CD4-positive, alpha-beta memory T cell (primary cell): ENCODE results near the gene TMPRSS11A. TPM values are rescaled to one million over a fixed set of nuclear protein-coding genes. Genes with fewer than 3 reads are reported as not detected.

Experiments used
- CTCF ChIA-PET: fragments of 350-600 bp; sonication (Branson Sonifier 250); formaldehyde crosslinking; loops from one replicate; lab custom pipeline; 2021; ENCODE audit warnings: inconsistent platforms; ENCODE audit not compliant: partially characterized antibody; lab: Charles Lee
- POLR2A ChIA-PET: fragments of 350-600 bp; sonication (Branson Sonifier 250); formaldehyde crosslinking; loops from one replicate; lab custom pipeline; 2021; ENCODE audit not compliant: partially characterized antibody; lab: Charles Lee
- DNase-seq, 5 donors: peaks; one replicate each; pipeline versions ENCODE4 v3.0.0 to v3.0.0-alpha.2; 2020 to 2022; ENCODE audit warnings: mixed read lengths in 1 of 5
- H3K27ac ChIP-seq: one replicate; pipeline ENCODE4 v1.7.0; 2013; ENCODE audit warnings: low read depth, low read length
- H3K27me3 ChIP-seq: 2 replicates; pipeline ENCODE4 v1.7.0; 2013; ENCODE audit warnings: mild to moderate bottlenecking, low read length, moderate library complexity; ENCODE audit not compliant: insufficient read depth
- H3K36me3 ChIP-seq: 2 replicates; pipeline ENCODE4 v1.7.0; 2013; ENCODE audit warnings: mild to moderate bottlenecking, low read length, moderate library complexity; ENCODE audit not compliant: insufficient read depth
- H3K4me1 ChIP-seq: 2 replicates; pipeline ENCODE4 v1.7.0; 2013; ENCODE audit warnings: mild to moderate bottlenecking, low read length, moderate library complexity; ENCODE audit not compliant: insufficient read depth
- H3K4me3 ChIP-seq, 2 donors: one replicate each; pipeline ENCODE4 v1.7.0; 2013; ENCODE audit warnings: low read length in 2 of 2, mild to moderate bottlenecking in 1 of 2
- H3K9me3 ChIP-seq, 2 donors: one replicate each; pipeline ENCODE4 v1.7.0; 2013; ENCODE audit warnings: low read length in 2 of 2, control low read depth in 1 of 2; ENCODE audit not compliant: control insufficient read depth in 1 of 2
- H3K27ac Mint-ChIP-seq, 7 donors: one replicate each; pipeline ENCODE4 v1.8.0; 2020 to 2021; ENCODE audit warnings: mixed read lengths in 7 of 7, mild to moderate bottlenecking in 6 of 7, inconsistent platforms in 3 of 7, moderate library complexity in 3 of 7
- H3K27me3 Mint-ChIP-seq, 2 donors: one replicate each; pipeline ENCODE4 v1.8.0; 2020 to 2021; ENCODE audit warnings: mixed read lengths in 2 of 2
- H3K36me3 Mint-ChIP-seq, 2 donors: one replicate each; pipeline ENCODE4 v1.8.0; 2020 to 2021; ENCODE audit warnings: mixed read lengths in 2 of 2, inconsistent platforms in 1 of 2, mild to moderate bottlenecking in 1 of 2
- H3K4me1 Mint-ChIP-seq, 4 donors: one replicate each; pipeline ENCODE4 v1.8.0; 2020 to 2021; ENCODE audit warnings: mixed read lengths in 4 of 4, mild to moderate bottlenecking in 1 of 4
- H3K4me3 Mint-ChIP-seq, 8 donors: one replicate each; pipeline ENCODE4 v1.8.0; 2020 to 2021; ENCODE audit warnings: mixed read lengths in 8 of 8, mild to moderate bottlenecking in 7 of 8, moderate library complexity in 6 of 8, inconsistent platforms in 3 of 8
- H3K9me3 Mint-ChIP-seq, 8 donors: one replicate each; pipeline ENCODE4 v1.8.0; 2020 to 2021; ENCODE audit warnings: mixed read lengths in 8 of 8, mild to moderate bottlenecking in 5 of 8, inconsistent platforms in 3 of 8, moderate library complexity in 1 of 8
- intact Hi-C: fragments of 100-400 bp; cut with micrococcal nuclease; formaldehyde crosslinking; loops from one replicate; pipeline ENCODE4 v1.15.1; 2023
- polyA plus RNA-seq, 2 donors: library from polyadenylated mRNA; unstranded; fragments of 300-500 nt; fragmentation: Illumina TruSeq; gene quantifications; one replicate each; pipeline ENCODE4 v1.2.3, GENCODE V29; 2021
- total RNA-seq, 2 experiments: library from RNA; stranded (reverse); gene quantifications; one replicate each; pipeline ENCODE4 v1.2.3, GENCODE V29; 2021

Gene TMPRSS11A
- total and polyA plus RNA-seq, 4 experiments from 2014 or later = not detected

DNA sequence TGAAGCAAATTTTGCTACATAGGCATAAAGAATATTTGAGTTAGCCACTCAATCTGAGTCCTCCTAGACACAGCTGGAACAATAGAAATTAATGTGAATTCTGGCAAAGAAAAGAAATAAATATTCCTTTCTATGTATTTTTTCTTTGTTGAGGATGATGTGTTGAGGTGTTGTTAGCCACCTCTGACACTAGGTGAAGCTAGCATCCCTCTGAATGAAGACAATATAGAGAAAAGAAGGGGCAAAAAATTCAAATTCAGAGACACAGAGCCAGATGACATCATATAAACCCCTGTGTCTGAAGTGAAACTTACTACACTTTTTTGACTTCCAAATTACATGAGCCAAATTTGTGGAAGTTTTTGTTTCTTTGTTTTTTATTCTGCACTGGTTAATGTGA is 44.9 kb downstream of the TMPRSS11A start:
- Histone ChIP-seq H3K9me3 (no peaks in the 10 kb centered on the region), H3K36me3 (no peaks in the 10 kb centered on the region), H3K27me3 (no peaks in the 10 kb centered on the region), H3K4me3 (no peak overlapping the region), H3K27ac (no peak overlapping the region), H3K4me1 (no peaks in the 10 kb centered on the region)
- H3K36me3 Mint-ChIP-seq = no peaks in the 10 kb centered on the region
- peaks cover 0 to 6% of the 10 kb centered on the region in 2 donors for H3K27me3 Mint-ChIP-seq
- no peak overlapping the region for H3K27ac Mint-ChIP-seq
- CTCF ChIA-PET = no interaction called here
- no peak for DNase-seq
- H3K4me1 Mint-ChIP-seq = no peaks in the 10 kb centered on the region
- peaks cover 0 to 3% (median 0%) of the 10 kb centered on the region in 8 donors for H3K9me3 Mint-ChIP-seq
- intact Hi-C loops = no loop called here
- H3K4me3 Mint-ChIP-seq = no peak overlapping the region
- POLR2A ChIA-PET = no interaction called here

DNA sequence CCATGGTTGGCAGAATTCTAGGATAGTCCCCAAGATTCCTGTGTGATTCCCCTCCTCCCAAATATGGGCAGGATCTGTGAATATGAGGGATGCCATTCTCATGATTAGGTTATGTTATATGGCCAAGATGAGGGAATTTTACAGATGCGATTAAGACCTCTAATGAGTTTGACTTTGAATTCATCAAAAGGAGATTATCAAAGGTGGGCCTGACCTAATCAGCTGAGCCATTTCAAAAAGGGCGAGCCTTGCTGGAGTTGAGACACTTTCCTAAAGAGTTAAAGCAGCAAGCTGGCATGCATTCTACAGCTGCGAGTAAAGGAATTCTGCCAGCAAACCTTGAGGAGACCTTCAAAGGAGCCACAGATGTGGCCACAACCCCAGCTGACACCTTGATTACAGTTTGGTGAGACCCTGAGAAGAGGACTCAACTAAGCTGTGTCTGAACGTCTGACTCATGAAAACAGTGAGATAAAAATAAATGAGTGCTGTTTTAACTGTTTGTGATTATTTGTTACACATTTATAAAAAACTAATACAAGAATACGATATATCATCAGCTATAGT is 47.8 kb downstream of the TMPRSS11A start:
- intact Hi-C loops = no loop called here
- Histone ChIP-seq H3K27ac (no peak overlapping the region), H3K9me3 (no peaks in the 10 kb centered on the region), H3K36me3 (no peaks in the 10 kb centered on the region), H3K27me3 (no peaks in the 10 kb centered on the region), H3K4me1 (no peaks in the 10 kb centered on the region), H3K4me3 (no peak overlapping the region)
- ChIA-PET CTCF (interaction anchor here (1.8 kb wide), 1 partner anchor 12 kb away, joined by 5 read pairs; no protein-coding TSS in a partner anchor), POLR2A (no interaction called here)
- Mint-ChIP-seq H3K4me3 (no peak overlapping the region), H3K36me3 (no peaks in the 10 kb centered on the region), H3K27me3 (peaks cover 9 to 12% of the 10 kb centered on the region in 2 donors), H3K27ac (no peak overlapping the region), H3K9me3 (no peaks in the 10 kb centered on the region), H3K4me1 (no peaks in the 10 kb centered on the region)
- DNase-seq = no peak

DNA sequence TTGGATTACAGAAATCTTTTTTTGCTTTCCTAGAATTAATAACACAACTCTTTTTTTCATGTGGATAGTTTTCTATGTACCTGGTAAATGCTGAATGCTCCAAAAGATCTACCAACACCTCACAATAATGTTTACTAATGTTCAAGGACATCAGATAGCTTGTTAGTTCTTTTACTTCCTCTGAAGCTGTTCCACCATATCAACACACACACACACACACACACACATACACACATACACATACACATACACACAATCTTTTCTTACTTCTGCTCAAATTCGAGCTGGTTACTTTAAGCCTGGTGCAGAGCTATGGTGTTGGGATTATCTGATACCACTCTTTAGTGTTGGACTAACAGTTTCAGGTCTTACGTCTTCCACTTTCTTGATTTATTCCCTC is 51.2 kb downstream of the TMPRSS11A start:
- Mint-ChIP-seq H3K27ac (no peak overlapping the region), H3K36me3 (no peaks in the 10 kb centered on the region), H3K27me3 (peaks cover 5 to 12% of the 10 kb centered on the region in 2 donors), H3K9me3 (no peaks in the 10 kb centered on the region), H3K4me3 (no peak overlapping the region), H3K4me1 (no peaks in the 10 kb centered on the region)
- no peak for DNase-seq
- H3K9me3 ChIP-seq = no peaks in the 10 kb centered on the region
- ChIA-PET CTCF (interaction anchor here (0.8 to 4.0 kb wide), 2 partner anchors 362 to 366 kb away, joined by 3 to 19 read pairs; no protein-coding TSS in a partner anchor), POLR2A (no interaction called here)
- H3K36me3 ChIP-seq = no peaks in the 10 kb centered on the region
- no peak overlapping the region for H3K4me3 ChIP-seq
- H3K27me3 ChIP-seq = no peaks in the 10 kb centered on the region
- intact Hi-C loops = no loop called here
- H3K27ac ChIP-seq = no peak overlapping the region
- no peaks in the 10 kb centered on the region for H3K4me1 ChIP-seq

DNA sequence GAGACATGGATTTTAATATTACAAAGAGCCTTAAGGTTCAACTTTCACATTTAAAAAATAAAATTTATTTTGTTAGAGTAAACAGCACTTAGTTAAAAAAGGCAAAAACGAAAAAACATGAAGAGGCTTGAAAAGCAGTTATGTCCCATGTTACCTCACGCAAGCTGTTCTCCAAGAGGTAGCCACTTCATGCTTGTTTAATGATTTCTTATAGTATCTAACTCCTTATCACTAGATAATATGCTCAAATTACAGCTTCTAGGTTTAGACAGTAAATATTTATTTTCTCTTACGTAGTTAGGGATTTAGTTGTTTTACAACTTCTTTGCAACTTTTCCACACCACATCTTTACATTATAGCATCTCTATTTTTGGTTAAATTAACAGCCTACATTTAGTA is 51.7 kb downstream of the TMPRSS11A start:
- intact Hi-C loops = no loop called here
- no peaks in the 10 kb centered on the region for H3K9me3 Mint-ChIP-seq
- H3K36me3 ChIP-seq = no peaks in the 10 kb centered on the region
- H3K4me1 ChIP-seq = no peaks in the 10 kb centered on the region
- DNase-seq = no peak
- POLR2A ChIA-PET = no interaction called here
- H3K4me1 Mint-ChIP-seq = no peaks in the 10 kb centered on the region
- H3K27ac Mint-ChIP-seq = no peak overlapping the region
- H3K36me3 Mint-ChIP-seq = no peaks in the 10 kb centered on the region
- no peaks in the 10 kb centered on the region for H3K27me3 ChIP-seq
- H3K4me3 ChIP-seq = no peak overlapping the region
- H3K4me3 Mint-ChIP-seq = no peak overlapping the region
- no peaks in the 10 kb centered on the region for H3K9me3 ChIP-seq
- H3K27ac ChIP-seq = no peak overlapping the region
- CTCF ChIA-PET = interaction anchor here (4.0 kb wide), 1 partner anchor 362 kb away, joined by 19 read pairs; no protein-coding TSS in a partner anchor
- peaks cover 5 to 12% of the 10 kb centered on the region in 2 donors for H3K27me3 Mint-ChIP-seq

DNA sequence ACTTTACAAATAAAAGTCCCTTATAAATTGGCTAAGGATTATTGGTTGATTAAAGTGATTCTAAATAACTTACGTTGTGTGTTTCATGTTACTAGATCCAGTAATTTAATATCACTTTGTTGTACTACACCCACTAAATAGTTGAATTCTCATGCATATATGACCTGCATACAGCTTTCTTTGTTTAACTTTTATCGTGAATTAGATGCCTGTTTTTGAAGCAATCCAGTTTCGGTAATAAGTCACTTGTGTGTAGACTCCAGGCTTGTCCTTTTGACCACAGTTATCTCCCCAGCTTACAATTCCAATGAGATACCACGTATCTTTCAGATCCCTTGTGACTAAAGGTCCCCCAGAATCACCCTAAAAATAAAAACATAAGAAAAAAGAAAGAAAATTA is 52.2 kb downstream of the TMPRSS11A start:
- no peaks in the 10 kb centered on the region for H3K4me1 Mint-ChIP-seq
- Histone ChIP-seq H3K27ac (no peak overlapping the region), H3K36me3 (no peaks in the 10 kb centered on the region), H3K4me1 (no peaks in the 10 kb centered on the region), H3K27me3 (no peaks in the 10 kb centered on the region), H3K9me3 (no peaks in the 10 kb centered on the region), H3K4me3 (no peak overlapping the region)
- peaks cover 5 to 13% of the 10 kb centered on the region in 2 donors for H3K27me3 Mint-ChIP-seq
- peaks cover 0 to 2% (median 0%) of the 10 kb centered on the region in 8 donors for H3K9me3 Mint-ChIP-seq
- ChIA-PET POLR2A (no interaction called here), CTCF (interaction anchor here (1.0 to 4.0 kb wide), 3 partner anchors 10 to 361 kb away, joined by 3 to 19 read pairs (median 4); partner anchors contain the start of gene UBA6)
- DNase-seq = no peak
- H3K4me3 Mint-ChIP-seq = no peak overlapping the region
- no peaks in the 10 kb centered on the region for H3K36me3 Mint-ChIP-seq
- no peak overlapping the region for H3K27ac Mint-ChIP-seq
- intact Hi-C loops = no loop called here

DNA sequence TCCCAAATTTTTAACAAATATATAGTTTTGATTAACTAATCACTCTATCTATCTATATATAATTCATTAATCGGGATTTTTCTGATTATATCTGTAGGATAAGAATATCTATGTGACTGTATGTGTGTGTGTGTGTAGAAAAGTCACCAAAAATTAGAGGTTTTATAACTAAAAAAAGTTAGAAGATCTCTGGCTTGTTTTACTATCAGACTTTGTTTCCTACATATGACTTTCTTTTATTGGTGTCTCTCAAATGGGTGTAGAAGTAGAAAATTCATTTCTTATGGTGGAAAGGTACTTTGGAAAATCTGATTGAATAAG is 52.7 kb downstream of the TMPRSS11A start:
- Histone ChIP-seq H3K4me1 (no peaks in the 10 kb centered on the region), H3K27ac (no peak overlapping the region), H3K27me3 (no peaks in the 10 kb centered on the region), H3K36me3 (no peaks in the 10 kb centered on the region), H3K9me3 (no peaks in the 10 kb centered on the region), H3K4me3 (no peak overlapping the region)
- Mint-ChIP-seq H3K9me3 (peaks cover 0 to 7% (median 0%) of the 10 kb centered on the region in 8 donors), H3K4me3 (no peak overlapping the region), H3K4me1 (no peaks in the 10 kb centered on the region), H3K27ac (no peak overlapping the region), H3K36me3 (no peaks in the 10 kb centered on the region), H3K27me3 (peaks cover 7 to 14% of the 10 kb centered on the region in 2 donors)
- intact Hi-C loops = loop anchor here (1.0 kb wide), 1 partner anchor 361 kb away; no protein-coding TSS in a partner anchor
- no peak for DNase-seq
- ChIA-PET POLR2A (no interaction called here), CTCF (interaction anchor here (1.0 to 4.0 kb wide), 4 partner anchors 10 to 361 kb away, joined by 3 to 19 read pairs (median 4); partner anchors contain the start of gene UBA6)

DNA sequence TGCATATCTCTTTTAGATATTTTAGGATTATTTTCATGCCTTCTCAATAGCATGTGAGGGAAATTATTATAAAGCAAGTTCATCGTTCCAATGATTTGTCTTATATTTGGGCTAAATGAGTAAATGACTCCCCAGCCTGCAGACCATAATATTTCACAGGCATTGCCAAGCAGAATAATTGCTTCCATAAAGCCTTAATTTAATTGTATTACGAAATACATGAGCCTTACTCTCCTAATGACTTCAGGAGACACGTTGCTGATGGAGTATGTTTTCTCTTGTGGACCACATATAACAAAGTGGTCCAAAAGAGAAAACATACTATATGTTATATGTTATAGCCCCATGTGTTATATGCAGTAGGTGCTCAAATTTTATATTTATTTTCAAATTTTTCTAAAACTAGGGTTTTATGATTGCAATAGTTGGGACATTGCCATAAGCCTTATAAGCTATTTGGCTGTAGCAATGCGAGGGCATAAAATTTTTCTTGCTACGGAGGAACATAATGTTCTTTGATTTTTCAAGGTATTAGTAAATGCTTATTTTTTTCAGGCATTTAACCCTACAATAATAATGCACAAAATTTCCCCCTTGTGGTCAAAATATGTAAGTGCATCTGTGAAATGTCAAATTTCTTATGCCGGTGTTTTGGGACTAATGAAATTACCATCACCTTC is 53.2 kb downstream of the TMPRSS11A start:
- H3K27ac Mint-ChIP-seq = no peak overlapping the region

More for the DNA sequence above, 53.2 kb downstream of the TMPRSS11A start:
- ChIA-PET CTCF (interaction anchor here (1.1 to 4.0 kb wide), 5 partner anchors 10 to 360 kb away, joined by 3 to 19 read pairs (median 3); no protein-coding TSS in a partner anchor), POLR2A (no interaction called here)
- H3K9me3 Mint-ChIP-seq = peaks cover 0 to 7% (median 0%) of the 10 kb centered on the region in 8 donors
- no peak overlapping the region for H3K4me3 Mint-ChIP-seq
- peaks cover 12 to 14% of the 10 kb centered on the region in 2 donors for H3K27me3 Mint-ChIP-seq
- no peak overlapping the region for H3K4me3 ChIP-seq
- no peak overlapping the region for H3K27ac ChIP-seq
- H3K4me1 Mint-ChIP-seq = no peaks in the 10 kb centered on the region
- H3K4me1 ChIP-seq = no peaks in the 10 kb centered on the region
- H3K9me3 ChIP-seq = no peaks in the 10 kb centered on the region
- no peaks in the 10 kb centered on the region for H3K36me3 ChIP-seq
- DNase-seq = peak in 4 of 5 donors; percentile 8 to 19 (median 14)
- H3K36me3 Mint-ChIP-seq = no peaks in the 10 kb centered on the region
- intact Hi-C loops = loop anchor here (1.0 kb wide), 1 partner anchor 361 kb away; no protein-coding TSS in a partner anchor
- H3K27me3 ChIP-seq = no peaks in the 10 kb centered on the region
